WI38 (cell line): ENCODE results near the gene PHOX2A.
"Not testable (repeated sequence)": the region's sequence is repeated elsewhere in the genome, so short reads cannot be mapped to it uniquely, and the experiment has no call there.

Experiments
- H3K4me3 ChIP-seq: 2 replicates; pipeline ENCODE4 v1.5.1; 2011; ENCODE audit warnings: low read depth, mild to moderate bottlenecking, control low read depth, low read length
- TF ChIP-seq, protein P1 (sequence below): IDR thresholded peaks from 2 replicates; pipeline ENCODE4 v1.5.1; 2012; ENCODE audit warnings: low read depth, mild to moderate bottlenecking, control low read depth, low read length

Gene PHOX2A

DNA sequence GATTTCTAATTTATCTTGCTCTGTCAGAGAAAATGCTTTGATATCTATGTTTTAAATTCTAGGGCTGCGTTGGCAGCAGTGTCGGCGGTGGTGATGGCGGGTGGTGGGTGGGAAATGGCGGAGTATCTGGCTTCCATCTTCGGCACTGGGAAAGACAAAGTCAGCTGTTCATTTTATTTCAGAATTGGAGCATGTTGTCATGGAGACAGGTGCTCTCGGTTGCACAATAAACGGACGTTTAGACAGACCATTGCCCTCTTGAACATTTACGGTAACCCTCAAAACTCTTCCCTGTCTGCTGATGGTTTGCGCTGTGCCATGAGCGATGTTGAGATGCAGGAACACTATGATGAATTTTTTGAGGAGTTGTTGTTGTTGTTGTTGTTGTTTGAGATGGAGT is 36.1 kb upstream of the PHOX2A start:
- TF ChIP-seq, protein P1, sequence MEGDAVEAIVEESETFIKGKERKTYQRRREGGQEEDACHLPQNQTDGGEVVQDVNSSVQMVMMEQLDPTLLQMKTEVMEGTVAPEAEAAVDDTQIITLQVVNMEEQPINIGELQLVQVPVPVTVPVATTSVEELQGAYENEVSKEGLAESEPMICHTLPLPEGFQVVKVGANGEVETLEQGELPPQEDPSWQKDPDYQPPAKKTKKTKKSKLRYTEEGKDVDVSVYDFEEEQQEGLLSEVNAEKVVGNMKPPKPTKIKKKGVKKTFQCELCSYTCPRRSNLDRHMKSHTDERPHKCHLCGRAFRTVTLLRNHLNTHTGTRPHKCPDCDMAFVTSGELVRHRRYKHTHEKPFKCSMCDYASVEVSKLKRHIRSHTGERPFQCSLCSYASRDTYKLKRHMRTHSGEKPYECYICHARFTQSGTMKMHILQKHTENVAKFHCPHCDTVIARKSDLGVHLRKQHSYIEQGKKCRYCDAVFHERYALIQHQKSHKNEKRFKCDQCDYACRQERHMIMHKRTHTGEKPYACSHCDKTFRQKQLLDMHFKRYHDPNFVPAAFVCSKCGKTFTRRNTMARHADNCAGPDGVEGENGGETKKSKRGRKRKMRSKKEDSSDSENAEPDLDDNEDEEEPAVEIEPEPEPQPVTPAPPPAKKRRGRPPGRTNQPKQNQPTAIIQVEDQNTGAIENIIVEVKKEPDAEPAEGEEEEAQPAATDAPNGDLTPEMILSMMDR, result no peak
- H3K4me3 ChIP-seq, result no peak overlapping the region

DNA sequence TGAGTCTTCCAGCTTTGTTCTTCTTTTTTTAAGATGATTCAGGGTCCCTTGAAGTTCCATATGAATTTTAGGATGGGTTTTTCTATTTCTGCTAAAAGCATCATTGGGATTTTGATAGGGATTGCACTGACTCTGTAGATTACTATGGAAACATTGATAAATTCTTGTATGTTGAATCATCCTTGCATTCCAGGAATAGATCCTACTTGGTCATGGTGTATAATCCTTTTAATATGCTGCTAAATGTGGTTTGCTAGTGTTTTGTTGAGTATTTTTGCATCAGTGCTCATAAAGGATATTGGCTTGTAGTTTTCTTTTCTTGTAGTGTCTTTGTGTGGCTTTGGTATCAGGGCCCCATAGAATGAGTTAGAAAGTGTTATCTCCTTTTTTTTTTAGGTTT is 34.9 kb upstream of the PHOX2A start:
- TF ChIP-seq, protein P1, result no peak
- H3K4me3 ChIP-seq, result no peak overlapping the region

DNA sequence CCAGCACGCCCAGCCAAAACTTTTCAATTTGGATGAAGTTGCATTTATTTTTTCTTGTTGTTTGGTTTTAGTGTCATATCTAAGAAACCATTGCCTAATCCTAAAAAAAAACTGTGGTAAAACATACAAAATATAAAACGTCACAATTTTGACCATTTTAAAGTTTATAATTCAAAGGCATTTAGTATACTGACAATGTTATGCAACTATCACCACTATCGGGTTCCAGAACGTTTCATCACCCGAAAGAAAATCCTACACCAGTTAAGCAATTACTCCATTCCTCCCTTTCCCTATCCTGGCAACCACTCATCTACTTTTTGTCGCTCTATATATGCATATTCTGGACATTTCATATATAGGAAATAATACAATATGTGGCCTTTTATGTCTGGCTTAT is 30.5 kb upstream of the PHOX2A start:
- H3K4me3 ChIP-seq, result no peak overlapping the region
- TF ChIP-seq, protein P1, result no peak

DNA sequence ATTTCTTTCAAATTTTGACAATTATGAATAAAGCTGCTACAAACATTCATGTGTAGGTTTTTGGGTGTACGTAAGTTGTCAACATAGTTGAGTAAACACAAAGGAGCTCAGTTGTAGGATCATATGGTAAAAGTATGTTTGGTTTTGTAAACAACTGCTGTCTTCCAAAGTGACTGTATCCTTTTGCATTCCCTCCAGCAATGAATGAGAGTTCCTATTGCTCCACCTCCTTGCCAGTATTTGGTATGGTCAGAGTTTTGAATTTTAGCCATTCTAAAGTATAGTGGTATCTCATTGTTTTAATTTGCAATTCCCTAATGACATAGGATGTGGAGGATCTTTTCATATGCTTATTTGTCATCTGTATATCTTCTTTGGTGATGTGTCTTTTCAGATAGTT is 28.0 kb upstream of the PHOX2A start:
- no peak overlapping the region for H3K4me3 ChIP-seq
- TF ChIP-seq, protein P1, result no peak

DNA sequence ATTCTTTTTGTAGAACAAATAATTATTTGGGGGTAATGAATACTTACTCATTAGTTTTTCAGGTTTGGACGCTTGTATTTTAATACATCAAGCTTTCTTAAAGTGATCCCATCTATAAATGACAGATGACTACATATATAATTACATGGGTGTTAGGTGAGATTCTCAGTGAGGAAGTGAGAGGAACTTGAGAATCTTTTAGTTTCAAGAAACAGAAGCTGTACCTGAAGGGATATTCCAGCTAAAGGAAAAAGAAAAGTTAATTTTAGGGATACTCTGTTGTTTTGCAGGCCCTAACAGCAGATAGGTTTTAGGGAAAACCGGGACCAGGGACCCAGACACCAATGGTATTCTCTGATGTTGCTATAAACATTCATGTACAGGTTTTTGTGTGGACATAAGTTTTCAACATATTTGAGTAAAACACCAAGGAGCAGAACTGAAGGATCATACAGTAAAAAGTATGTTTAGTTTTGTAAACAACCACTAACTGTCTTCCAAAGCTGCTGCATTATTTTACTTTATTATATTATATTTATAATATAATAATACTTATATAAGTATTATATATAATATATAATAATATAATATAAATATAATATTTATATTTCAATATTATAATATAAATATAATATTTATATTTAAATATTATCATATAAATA is 24.1 kb upstream of the PHOX2A start:
- TF ChIP-seq, protein P1, result no peak
- no peak overlapping the region for H3K4me3 ChIP-seq

DNA sequence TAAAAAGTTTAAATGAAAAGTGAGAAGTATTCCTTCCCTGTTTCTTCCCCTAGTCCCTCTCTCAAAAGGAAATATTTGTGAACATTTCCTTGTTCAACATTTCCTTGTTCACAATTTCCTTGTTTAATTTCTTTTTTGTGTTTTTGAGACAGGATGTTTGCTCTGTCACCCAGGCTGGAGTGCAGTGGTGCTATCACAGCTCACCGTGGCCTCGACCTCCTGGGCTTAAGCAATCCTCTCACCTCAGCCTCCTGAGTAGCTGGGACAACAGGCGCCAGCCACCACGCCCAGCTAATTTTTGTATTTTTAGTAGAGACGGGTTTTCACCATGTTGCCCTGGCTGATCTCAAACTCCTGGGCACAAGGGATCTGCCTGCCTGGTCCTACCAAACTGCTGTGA is 23.0 kb upstream of the PHOX2A start:
- not testable (repeated sequence) for H3K4me3 ChIP-seq

DNA sequence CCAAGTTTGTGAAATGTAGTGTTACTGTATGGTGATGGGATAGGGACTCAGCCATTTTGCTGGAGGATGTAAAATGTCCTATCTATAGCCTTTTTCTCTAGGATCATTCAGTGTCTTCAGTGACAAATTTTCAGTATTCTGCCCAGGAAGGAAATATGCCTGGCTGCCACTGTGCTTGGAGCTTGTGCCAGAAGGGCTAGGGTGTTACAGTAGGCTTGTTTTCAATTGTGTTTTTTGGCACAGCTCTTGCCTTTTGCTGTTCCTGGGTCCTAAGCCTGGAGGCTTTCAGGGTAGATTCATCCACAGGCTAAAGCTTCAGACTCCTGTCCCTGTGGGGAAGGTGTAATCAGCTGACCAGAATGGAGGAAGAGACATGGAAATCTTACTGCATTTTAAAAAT is 22.0 kb upstream of the PHOX2A start:
- TF ChIP-seq, protein P1, result no peak
- H3K4me3 ChIP-seq, result no peak overlapping the region

DNA sequence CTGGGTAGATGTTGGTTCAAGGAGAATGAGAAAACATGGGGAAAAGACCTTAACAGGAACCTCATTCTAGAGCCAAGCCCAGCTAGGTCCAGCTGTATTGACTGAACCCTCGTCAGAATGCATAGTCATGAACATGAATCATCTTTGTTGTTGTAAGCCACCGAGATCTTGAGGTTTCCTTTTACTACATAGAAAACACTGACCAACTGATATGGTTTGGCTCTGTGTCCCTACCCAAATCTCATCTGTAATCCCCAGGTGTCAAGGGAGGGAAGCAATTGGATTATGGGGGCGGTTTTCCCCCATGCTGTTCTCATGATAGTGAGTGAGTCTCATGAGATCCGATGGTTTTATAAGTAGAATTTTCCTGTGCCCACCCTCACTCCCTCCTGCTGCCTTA is 19.4 kb upstream of the PHOX2A start:
- TF ChIP-seq, protein P1, result no peak
- no peak overlapping the region for H3K4me3 ChIP-seq
